HEK293 (cell line): ENCODE measurements around the gene MRPS16.

Experiments
- CTCF ChIA-PET: fragments of 350-600 bp; formaldehyde crosslinking; extraction: SDS; loops from one replicate; lab custom pipeline; 2021; ENCODE audit warnings: antibody characterized with exemption; lab: Yijun Ruan, JAX
- POLR2A ChIA-PET: fragments of 300-600 bp; formaldehyde crosslinking; extraction: SDS; loops from one replicate; lab custom pipeline; 2020; ENCODE audit warnings: antibody characterized with exemption, inconsistent platforms; lab: Yijun Ruan, JAX
- H3K27ac ChIP-seq: fragments of 200-500 bp; sonication (Bioruptor generic); 2 replicates; pipeline ENCODE4 v1.5.1; 2014; ENCODE audit warnings: low read depth, low read length, control low read depth, inconsistent platforms; ENCODE audit errors: extremely low read depth
- H3K36me3 ChIP-seq, 2 experiments: fragments of 200-500 bp in 1 of 2; sonication (Bioruptor generic) in 1 of 2; 1 replicate in 1 of 2; 2 replicates in 1 of 2; pipeline ENCODE4 v1.5.1; 2014 to 2017; ENCODE audit warnings: inconsistent platforms in 2 of 2, low read length in 2 of 2; ENCODE audit not compliant: control insufficient read depth in 2 of 2, insufficient read depth in 1 of 2
- H3K4me1 ChIP-seq: fragments of 200-500 bp; sonication (Bioruptor generic); 2 replicates; pipeline ENCODE4 v1.5.1; 2014; ENCODE audit warnings: mild to moderate bottlenecking, low read length, inconsistent platforms; ENCODE audit not compliant: control insufficient read depth, insufficient read depth
- H3K4me3 ChIP-seq: 2 replicates; pipeline ENCODE4 v1.5.1; 2011; ENCODE audit warnings: low read depth, mild to moderate bottlenecking, control low read depth, low read length, moderate library complexity
- H3K9me3 ChIP-seq: fragments of 200-500 bp; sonication (Bioruptor generic); 2 replicates; pipeline ENCODE4 v1.5.1; 2014; ENCODE audit warnings: low read depth, low read length, inconsistent platforms; ENCODE audit not compliant: control insufficient read depth, insufficient read depth
- BCL11A ChIP-seq: fragments of 450-650 bp; formaldehyde crosslinking; IDR thresholded peaks from 2 replicates; pipeline ENCODE4 v1.5.1; 2016; ENCODE audit warnings: low read depth, missing biosample characterization, missing genetic modification characterization
- KLF7 ChIP-seq: fragments of 450-650 bp; formaldehyde crosslinking; IDR thresholded peaks from 2 replicates; pipeline ENCODE4 v1.5.1; 2016; ENCODE audit warnings: missing biosample characterization, missing genetic modification characterization, borderline replicate concordance
- ZBTB10 ChIP-seq: fragments of 450-650 bp; formaldehyde crosslinking; IDR thresholded peaks from 2 replicates; pipeline ENCODE4 v1.5.1; 2016; ENCODE audit warnings: missing biosample characterization, missing genetic modification characterization
- ZFP37 ChIP-seq: fragments of 450-650 bp; formaldehyde crosslinking; IDR thresholded peaks from 2 replicates; pipeline ENCODE4 v1.5.1; 2016; ENCODE audit warnings: missing biosample characterization, missing genetic modification characterization
- ZNF140 ChIP-seq: fragments of 450-650 bp; formaldehyde crosslinking; IDR thresholded peaks from 2 replicates; pipeline ENCODE4 v1.5.1; 2016; ENCODE audit warnings: missing biosample characterization, missing genetic modification characterization
- ZNF174 ChIP-seq: fragments of 450-650 bp; formaldehyde crosslinking; IDR thresholded peaks from 2 replicates; pipeline ENCODE4 v1.5.0; 2017; ENCODE audit warnings: missing biosample characterization, mild to moderate bottlenecking, missing genetic modification characterization
- ZNF248 ChIP-seq: fragments of 450-650 bp; formaldehyde crosslinking; IDR thresholded peaks from 2 replicates; pipeline ENCODE4 v1.5.1; 2017; ENCODE audit warnings: missing biosample characterization, missing genetic modification characterization
- ZNF266 ChIP-seq: fragments of 450-650 bp; formaldehyde crosslinking; IDR thresholded peaks from 2 replicates; pipeline ENCODE4 v1.5.1; 2016; ENCODE audit warnings: missing biosample characterization, missing genetic modification characterization, low read depth
- ZNF354C ChIP-seq: fragments of 450-650 bp; formaldehyde crosslinking; IDR thresholded peaks from 2 replicates; pipeline ENCODE4 v1.5.1; 2016; ENCODE audit warnings: missing biosample characterization, missing genetic modification characterization, low read depth, borderline replicate concordance
- ZNF548 ChIP-seq: fragments of 450-650 bp; formaldehyde crosslinking; IDR thresholded peaks from 2 replicates; pipeline ENCODE4 v1.5.1; 2016; ENCODE audit warnings: missing biosample characterization, missing genetic modification characterization
- ZNF549 ChIP-seq: fragments of 450-650 bp; IDR thresholded peaks from 2 replicates; pipeline ENCODE4 v1.5.1; 2018; ENCODE audit warnings: missing biosample characterization, missing genetic modification characterization, mild to moderate bottlenecking, inconsistent platforms, moderate library complexity
- ZNF600 ChIP-seq: fragments of 450-650 bp; formaldehyde crosslinking; IDR thresholded peaks from 2 replicates; pipeline ENCODE4 v1.5.1; 2016; ENCODE audit warnings: missing biosample characterization, missing genetic modification characterization
- ZNF621 ChIP-seq: fragments of 450-650 bp; formaldehyde crosslinking; IDR thresholded peaks from 2 replicates; pipeline ENCODE4 v1.5.1; 2017; ENCODE audit warnings: missing biosample characterization, missing genetic modification characterization
- ZNF629 ChIP-seq: fragments of 450-650 bp; formaldehyde crosslinking; IDR thresholded peaks from 2 replicates; pipeline ENCODE4 v1.5.1; 2017; ENCODE audit warnings: missing biosample characterization, missing genetic modification characterization
- ZNF776 ChIP-seq: fragments of 450-650 bp; formaldehyde crosslinking; IDR thresholded peaks from 2 replicates; pipeline ENCODE4 v1.5.0; 2017; ENCODE audit warnings: missing biosample characterization, missing genetic modification characterization, borderline replicate concordance
- ZNF792 ChIP-seq: fragments of 450-650 bp; formaldehyde crosslinking; IDR thresholded peaks from 2 replicates; pipeline ENCODE4 v1.5.1; 2016; ENCODE audit warnings: missing biosample characterization, missing genetic modification characterization
- ZSCAN23 ChIP-seq: fragments of 450-650 bp; formaldehyde crosslinking; IDR thresholded peaks from 2 replicates; pipeline ENCODE4 v1.5.1; 2016; ENCODE audit warnings: missing biosample characterization, missing genetic modification characterization
- TF ChIP-seq, protein P1 (sequence below): fragments of 450-650 bp; formaldehyde crosslinking; IDR thresholded peaks from 2 replicates; pipeline ENCODE4 v1.5.1; 2017; ENCODE audit warnings: missing biosample characterization, missing genetic modification characterization
- TF ChIP-seq, protein P2 (sequence below): fragments of 450-650 bp; formaldehyde crosslinking; IDR thresholded peaks from 2 replicates; pipeline ENCODE4 v1.5.1; 2016; ENCODE audit warnings: missing biosample characterization, missing genetic modification characterization, borderline replicate concordance

MRPS16 gene

DNA sequence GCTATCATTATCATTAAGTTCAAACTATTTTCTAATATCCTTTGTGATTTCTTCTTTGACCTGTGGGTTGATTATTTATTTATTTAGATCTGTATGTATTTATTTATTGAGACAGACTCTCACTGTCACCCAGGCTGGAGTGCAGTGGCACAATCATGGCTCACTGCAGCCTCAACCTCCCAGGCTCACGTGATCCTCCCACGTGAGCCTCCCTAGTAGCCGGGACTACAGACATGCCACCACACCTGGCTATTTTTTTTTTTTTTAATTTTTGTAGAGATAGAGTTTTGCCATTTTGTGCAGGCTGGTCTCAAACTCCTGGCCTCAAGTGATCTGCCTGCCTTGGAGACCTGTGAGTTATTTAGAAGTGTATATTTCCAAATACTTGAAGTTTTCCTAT lies 28.7 kb upstream of the MRPS16 start (continued):
- no peak for TF ChIP-seq ZNF548 (tag by site-specific recombination)

- Histone ChIP-seq H3K9me3 (no peaks in the 10 kb centered on the region), H3K4me1 (no peaks in the 10 kb centered on the region), H3K36me3 (no peaks in the 10 kb centered on the region), H3K4me3 (no peak overlapping the region), H3K27ac (no peak overlapping the region)
- ChIA-PET CTCF (interaction anchor here (0.6 to 1.8 kb wide), 13 partner anchors 10 to 472 kb away, joined by 3 to 21 read pairs (median 4); partner anchors contain the start of genes DNAJC9 and MRPS16), POLR2A (interaction anchor here (1.0 to 2.2 kb wide), 2 partner anchors 13 to 17 kb away, joined by 3 to 10 read pairs; partner anchors contain the start of gene DNAJC9)
- no peak for TF ChIP-seq ZFP37 (tag by site-specific recombination)
- TF ChIP-seq ZNF792, result no peak
- no peak for TF ChIP-seq ZNF248 (tag by site-specific recombination)
- TF ChIP-seq, protein P1, sequence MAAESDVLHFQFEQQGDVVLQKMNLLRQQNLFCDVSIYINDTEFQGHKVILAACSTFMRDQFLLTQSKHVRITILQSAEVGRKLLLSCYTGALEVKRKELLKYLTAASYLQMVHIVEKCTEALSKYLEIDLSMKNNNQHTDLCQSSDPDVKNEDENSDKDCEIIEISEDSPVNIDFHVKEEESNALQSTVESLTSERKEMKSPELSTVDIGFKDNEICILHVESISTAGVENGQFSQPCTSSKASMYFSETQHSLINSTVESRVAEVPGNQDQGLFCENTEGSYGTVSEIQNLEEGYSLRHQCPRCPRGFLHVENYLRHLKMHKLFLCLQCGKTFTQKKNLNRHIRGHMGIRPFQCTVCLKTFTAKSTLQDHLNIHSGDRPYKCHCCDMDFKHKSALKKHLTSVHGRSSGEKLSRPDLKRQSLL, result no peak
- no peak for TF ChIP-seq ZNF174 (tag by site-specific recombination)
- TF ChIP-seq ZNF621 (tag by site-specific recombination), result no peak
- TF ChIP-seq KLF7, result no peak
- TF ChIP-seq ZBTB10, result no peak
- no peak for TF ChIP-seq ZNF629 (tag by site-specific recombination)
- TF ChIP-seq, protein P2, sequence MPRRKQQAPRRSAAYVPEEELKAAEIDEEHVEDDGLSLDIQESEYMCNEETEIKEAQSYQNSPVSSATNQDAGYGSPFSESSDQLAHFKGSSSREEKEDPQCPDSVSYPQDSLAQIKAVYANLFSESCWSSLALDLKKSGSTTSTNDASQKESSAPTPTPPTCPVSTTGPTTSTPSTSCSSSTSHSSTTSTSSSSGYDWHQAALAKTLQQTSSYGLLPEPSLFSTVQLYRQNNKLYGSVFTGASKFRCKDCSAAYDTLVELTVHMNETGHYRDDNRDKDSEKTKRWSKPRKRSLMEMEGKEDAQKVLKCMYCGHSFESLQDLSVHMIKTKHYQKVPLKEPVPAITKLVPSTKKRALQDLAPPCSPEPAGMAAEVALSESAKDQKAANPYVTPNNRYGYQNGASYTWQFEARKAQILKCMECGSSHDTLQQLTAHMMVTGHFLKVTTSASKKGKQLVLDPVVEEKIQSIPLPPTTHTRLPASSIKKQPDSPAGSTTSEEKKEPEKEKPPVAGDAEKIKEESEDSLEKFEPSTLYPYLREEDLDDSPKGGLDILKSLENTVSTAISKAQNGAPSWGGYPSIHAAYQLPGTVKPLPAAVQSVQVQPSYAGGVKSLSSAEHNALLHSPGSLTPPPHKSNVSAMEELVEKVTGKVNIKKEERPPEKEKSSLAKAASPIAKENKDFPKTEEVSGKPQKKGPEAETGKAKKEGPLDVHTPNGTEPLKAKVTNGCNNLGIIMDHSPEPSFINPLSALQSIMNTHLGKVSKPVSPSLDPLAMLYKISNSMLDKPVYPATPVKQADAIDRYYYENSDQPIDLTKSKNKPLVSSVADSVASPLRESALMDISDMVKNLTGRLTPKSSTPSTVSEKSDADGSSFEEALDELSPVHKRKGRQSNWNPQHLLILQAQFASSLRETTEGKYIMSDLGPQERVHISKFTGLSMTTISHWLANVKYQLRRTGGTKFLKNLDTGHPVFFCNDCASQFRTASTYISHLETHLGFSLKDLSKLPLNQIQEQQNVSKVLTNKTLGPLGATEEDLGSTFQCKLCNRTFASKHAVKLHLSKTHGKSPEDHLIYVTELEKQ, result no peak
- no peak for TF ChIP-seq ZNF354C (tag by site-specific recombination)
- no peak for TF ChIP-seq ZNF140
- no peak for TF ChIP-seq BCL11A (tag by site-specific recombination)
- TF ChIP-seq ZNF266 (tag by site-specific recombination), result no peak
- no peak for TF ChIP-seq ZSCAN23 (tag by site-specific recombination)
- no peak for TF ChIP-seq ZNF549 (tag by site-specific recombination)
- no peak for TF ChIP-seq ZNF776
- TF ChIP-seq ZNF600 (tag by site-specific recombination), result no peak
Measured at GRCh38 chr10:73264423-73264822, 12.0 kb upstream of the MRPS16 start.
